AG20443 (cell line): Measurements from ENCODE around the gene ENTR1.

Experiments used
- DNase-seq: peaks from one replicate; pipeline ENCODE4 v3.0.0; 2012; ENCODE audit warnings: low spot score, mixed read lengths

The ENTR1 gene, protein sequence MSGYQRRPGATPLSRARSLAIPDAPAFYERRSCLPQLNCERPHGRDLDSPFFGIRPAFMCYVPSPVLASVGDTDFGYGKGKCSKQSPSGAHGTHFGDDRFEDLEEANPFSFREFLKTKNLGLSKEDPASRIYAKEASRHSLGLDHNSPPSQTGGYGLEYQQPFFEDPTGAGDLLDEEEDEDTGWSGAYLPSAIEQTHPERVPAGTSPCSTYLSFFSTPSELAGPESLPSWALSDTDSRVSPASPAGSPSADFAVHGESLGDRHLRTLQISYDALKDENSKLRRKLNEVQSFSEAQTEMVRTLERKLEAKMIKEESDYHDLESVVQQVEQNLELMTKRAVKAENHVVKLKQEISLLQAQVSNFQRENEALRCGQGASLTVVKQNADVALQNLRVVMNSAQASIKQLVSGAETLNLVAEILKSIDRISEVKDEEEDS

GRCh38 chr9:136410500-136411287 is at the start of gene ENTR1, which contains the start of gene PMPCA:
TSS of gene ENTR1 (minus strand) at chr9:136410614. CDS start at chr9:136410397, 217 bp downstream.
TSS of gene PMPCA (plus strand) at chr9:136410658. CDS start at chr9:136410669, 11 bp downstream.
- DNase-seq: peak; percentile 99

DNA sequence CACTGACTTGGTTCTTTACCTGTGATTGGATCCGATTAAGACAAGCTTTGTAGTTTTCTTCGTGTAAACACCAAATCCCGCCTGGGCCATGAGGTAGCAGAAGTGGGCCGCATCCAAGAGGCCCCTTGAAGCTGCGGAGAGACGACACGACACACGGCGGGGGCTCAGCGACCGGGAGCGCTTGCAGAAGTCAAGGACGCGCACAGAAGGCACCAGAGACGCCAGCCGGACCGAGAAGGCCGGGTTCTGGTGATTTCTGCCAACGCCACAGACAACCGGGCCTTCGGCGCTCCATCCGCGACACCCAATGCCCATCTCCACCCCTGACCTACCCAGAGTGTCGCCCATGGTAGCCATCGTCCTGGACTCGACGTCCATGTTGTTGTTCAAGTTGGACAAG is 49.0 kb upstream of the ENTR1 start:
- DNase-seq: no peak

DNA sequence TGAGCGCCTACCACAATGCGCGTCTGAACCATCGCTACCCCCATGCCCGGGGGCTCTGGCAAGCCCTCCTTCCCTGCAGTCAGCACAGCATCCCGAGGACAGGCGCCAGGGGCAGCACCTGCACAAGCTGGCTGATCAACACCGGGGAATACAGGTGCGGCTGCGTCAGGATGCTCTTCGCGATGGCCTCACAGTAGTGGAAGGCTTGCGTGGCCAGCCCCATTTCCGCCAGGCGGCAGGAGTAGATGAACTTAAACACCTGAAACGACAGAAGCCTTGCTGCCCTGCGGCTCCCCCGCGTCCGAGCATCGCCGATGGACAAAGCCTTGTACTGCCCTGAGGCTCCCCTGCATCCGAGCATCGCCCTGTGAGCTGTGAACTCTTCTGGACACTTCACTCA is 46.9 kb upstream of the ENTR1 start:
- DNase-seq: no peak

- DNase-seq: no peak
These were observed 45.8 kb upstream of the ENTR1 start for GRCh38 chr9:136456258-136456657.

GRCh38 chr9:136455043-136456002 is 44.9 kb upstream of the ENTR1 start:
- DNase-seq: no peak

- DNase-seq: no peak
These were observed 43.8 kb upstream of the ENTR1 start for GRCh38 chr9:136454026-136454796.

- DNase-seq: no peak
These were observed 42.9 kb upstream of the ENTR1 start for GRCh38 chr9:136453326-136453725.

GRCh38 chr9:136451221-136451877 is 40.9 kb upstream of the ENTR1 start:
- DNase-seq: no peak

DNA sequence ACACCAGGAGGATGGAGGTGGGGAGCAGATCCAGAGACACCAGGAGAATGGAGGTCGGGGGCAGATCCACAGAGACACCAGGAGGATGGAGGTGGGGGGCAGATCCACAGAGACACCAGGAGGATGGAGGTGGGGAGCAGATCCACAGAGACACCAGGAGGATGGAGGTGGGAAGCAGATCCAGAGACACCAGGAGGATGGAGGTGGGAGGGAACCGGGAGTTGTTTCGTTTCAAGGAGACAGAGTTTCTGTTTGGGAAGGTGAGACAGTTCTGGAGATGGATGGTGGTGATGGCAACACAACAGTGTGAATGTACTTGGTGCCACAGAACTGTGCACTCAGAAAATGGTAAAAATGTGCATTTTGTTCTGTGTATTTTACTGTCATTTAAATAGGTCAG is 38.2 kb upstream of the ENTR1 start:
- no peak for DNase-seq

DNA sequence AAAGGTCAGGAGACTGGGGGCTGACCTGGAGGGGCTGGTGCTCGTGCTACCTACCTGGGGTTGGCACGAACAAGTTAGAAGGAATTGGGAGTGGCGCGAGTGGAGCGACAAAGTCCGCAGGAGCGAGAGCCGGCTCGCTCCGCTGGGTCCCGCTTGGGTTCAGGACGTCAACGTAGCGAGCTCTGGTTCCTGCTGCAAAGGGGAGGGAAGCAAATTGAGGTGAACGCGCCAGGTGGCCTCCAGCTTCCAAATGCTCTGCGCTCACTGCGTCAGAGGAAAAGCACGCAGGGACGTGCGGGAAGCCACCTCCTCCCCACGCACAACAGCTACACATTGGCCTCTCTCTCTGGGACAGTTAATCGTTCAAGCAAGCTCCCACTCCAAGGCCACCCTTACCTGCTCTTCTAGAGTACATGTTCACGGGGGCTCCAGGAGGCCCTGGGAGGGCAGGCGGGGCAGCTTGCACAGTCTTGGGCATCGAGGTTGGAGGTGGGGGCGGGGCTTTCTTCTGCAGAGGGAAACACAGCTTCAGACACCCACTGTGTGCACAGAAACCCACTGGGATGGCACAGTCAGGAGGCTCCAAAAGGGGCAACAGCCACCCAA is 36.9 kb upstream of the ENTR1 start:
- DNase-seq: no peak

- no peak for DNase-seq
These were observed 35.4 kb upstream of the ENTR1 start for GRCh38 chr9:136445799-136446198.

- no peak for DNase-seq
These were observed 33.7 kb upstream of the ENTR1 start for GRCh38 chr9:136444102-136444501.

- no peak for DNase-seq
These were observed 33.3 kb upstream of the ENTR1 start for GRCh38 chr9:136443687-136444086.

GRCh38 chr9:136443087-136443486 is 32.7 kb upstream of the ENTR1 start:
- no peak for DNase-seq

DNA sequence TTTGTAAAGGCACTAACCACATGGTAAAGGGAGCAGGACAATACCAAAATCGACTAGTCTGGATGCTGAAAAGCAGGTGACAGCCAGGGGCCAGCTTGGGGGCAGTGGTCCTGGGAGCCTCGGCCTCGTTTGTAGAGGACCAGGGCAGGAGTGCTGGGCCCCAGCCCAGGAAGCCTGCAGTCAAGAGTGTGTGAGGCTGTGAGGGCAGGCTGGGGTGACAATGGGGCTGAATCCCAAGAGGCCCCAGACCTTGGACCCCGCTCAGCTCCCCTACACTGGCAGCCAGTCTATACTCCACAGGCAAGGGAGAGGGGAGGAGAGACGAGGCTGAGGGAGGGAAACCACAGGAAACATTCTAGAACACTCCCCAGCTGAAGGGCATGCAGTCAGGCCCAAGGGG is 31.9 kb upstream of the ENTR1 start:
- DNase-seq: no peak

- no peak for DNase-seq
These were observed 31.3 kb upstream of the ENTR1 start for GRCh38 chr9:136441681-136442245.

DNA sequence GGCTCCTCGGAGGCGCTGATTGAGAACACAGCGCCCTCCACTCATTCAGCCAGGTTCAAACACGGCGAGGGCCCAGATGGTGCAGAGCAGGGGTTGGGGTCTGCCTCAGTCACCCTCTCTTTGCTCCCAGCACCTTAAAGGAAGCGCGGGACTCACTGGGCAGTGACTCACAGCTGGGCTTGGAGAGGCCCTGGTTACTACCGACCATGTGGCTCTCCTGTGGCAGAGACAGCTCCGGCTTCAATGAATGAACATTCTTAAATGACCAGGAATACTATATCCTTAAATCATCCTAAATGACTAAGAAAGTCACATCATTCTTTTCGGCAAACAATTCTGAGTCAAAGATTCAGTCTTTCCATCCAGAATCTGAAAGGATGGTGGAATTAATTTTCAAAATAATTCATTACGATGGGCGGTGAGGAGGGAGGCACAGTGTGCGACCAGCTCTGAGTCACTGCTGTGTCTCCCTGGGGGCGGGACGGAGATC is 30.8 kb upstream of the ENTR1 start:
- no peak for DNase-seq

- DNase-seq: peak; percentile 98
These were observed 29.3 kb upstream of the ENTR1 start, which contains the start of gene INPP5E for GRCh38 chr9:136439481-136440408. TSS of gene INPP5E (minus strand) at chr9:136439845. CDS start at chr9:136439419, 426 bp downstream.
